DOHH2 (cell line): ENCODE results near the gene PDGFD.

ENCODE experiments used
- H3F3A ChIP-seq: fragments of 200-600 bp; sonication (generic), shearing (Covaris generic); 2 replicates; pipeline ENCODE4 v1.6.0; 2016; ENCODE audit warnings: antibody characterized with exemption, mild to moderate bottlenecking; ENCODE audit not compliant: control insufficient read depth, insufficient read depth
- H3K27ac ChIP-seq: fragments of 200-600 bp; sonication (generic); 2 replicates; pipeline ENCODE4 v1.5.1; 2014; ENCODE audit warnings: low read depth, mild to moderate bottlenecking, low read length, moderate library complexity
- H3K27me3 ChIP-seq: fragments of 200-600 bp; sonication (generic); 2 replicates; pipeline ENCODE4 v1.6.1; 2014; ENCODE audit warnings: mild to moderate bottlenecking, low read length, mixed read lengths; ENCODE audit not compliant: control insufficient read depth
- H3K36me3 ChIP-seq: fragments of 200-600 bp; sonication (generic); 2 replicates; pipeline ENCODE4 v1.6.1; 2014; ENCODE audit warnings: mild to moderate bottlenecking, low read length, moderate library complexity, mixed read lengths; ENCODE audit not compliant: control insufficient read depth
- H3K4me1 ChIP-seq: fragments of 200-600 bp; sonication (generic); 2 replicates; pipeline ENCODE4 v1.6.1; 2014; ENCODE audit warnings: mild to moderate bottlenecking, low read length, mixed read lengths; ENCODE audit not compliant: control insufficient read depth
- H3K4me2 ChIP-seq: fragments of 200-600 bp; sonication (generic); 2 replicates; pipeline ENCODE4 v1.6.0; 2014; ENCODE audit warnings: mild to moderate bottlenecking, low read length, moderate library complexity
- H3K4me3 ChIP-seq: fragments of 200-600 bp; sonication (generic); 2 replicates; pipeline ENCODE4 v1.5.1; 2014; ENCODE audit warnings: mild to moderate bottlenecking, low read length, mixed read lengths
- H3K79me2 ChIP-seq: fragments of 200-600 bp; sonication (generic); 2 replicates; pipeline ENCODE4 v1.6.1; 2014; ENCODE audit warnings: mild to moderate bottlenecking, low read length, mixed read lengths; ENCODE audit not compliant: control insufficient read depth
- H3K9me2 ChIP-seq: fragments of 200-600 bp; sonication (generic); replicated peaks from 2 replicates; pipeline ENCODE4 v1.6.1; 2014; ENCODE audit warnings: mild to moderate bottlenecking, low read length, mixed read lengths; ENCODE audit not compliant: control insufficient read depth
- H3K9me3 ChIP-seq: fragments of 200-600 bp; sonication (generic); 2 replicates; pipeline ENCODE4 v1.6.1; 2014; ENCODE audit warnings: antibody characterized with exemption, low read length, mixed read lengths; ENCODE audit not compliant: control insufficient read depth, insufficient read depth
- H4K20me1 ChIP-seq: fragments of 200-600 bp; sonication (generic); 2 replicates; pipeline ENCODE4 v1.6.0; 2014; ENCODE audit warnings: low read depth, mild to moderate bottlenecking, antibody characterized with exemption, low read length, moderate library complexity; ENCODE audit not compliant: control insufficient read depth, insufficient read depth
- CTCF ChIP-seq: fragments of 200-600 bp; sonication (generic); IDR thresholded peaks from one replicate; pipeline ENCODE4 v1.5.1; 2014; ENCODE audit warnings: antibody characterized with exemption, mild to moderate bottlenecking, low read depth, low read length; ENCODE audit not compliant: poor library complexity, severe bottlenecking
- EZH2phosphoT487 ChIP-seq: fragments of 200-600 bp; sonication (generic); IDR thresholded peaks from 2 replicates; pipeline ENCODE4 v1.6.1; 2017; ENCODE audit warnings: borderline replicate concordance, mild to moderate bottlenecking, antibody characterized with exemption, low read length, moderate library complexity, mixed read lengths

Gene PDGFD

DNA sequence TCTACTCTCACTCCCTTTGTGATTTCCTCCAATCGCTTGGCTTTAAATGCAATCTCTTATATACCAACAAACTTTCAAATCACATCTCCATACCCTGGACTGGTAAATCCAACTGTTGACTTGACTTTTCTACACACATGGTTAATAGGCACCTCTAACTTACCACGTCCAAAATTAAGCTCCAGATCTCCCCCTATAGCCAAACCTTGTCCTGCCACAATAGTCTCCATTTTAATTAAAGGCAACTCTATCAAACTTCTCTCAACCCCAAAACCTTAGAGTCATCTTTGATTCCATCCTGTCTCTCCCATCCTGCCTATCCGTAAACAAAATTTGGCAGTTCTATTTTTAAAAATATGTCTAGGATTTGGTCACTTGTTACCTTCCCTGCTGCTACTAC is 269.3 kb downstream of the PDGFD start:
- H3K9me3 ChIP-seq: no peaks in the 10 kb centered on the region
- no peaks in the 10 kb centered on the region for H4K20me1 ChIP-seq
- no peaks in the 10 kb centered on the region for H3K36me3 ChIP-seq
- H3K4me1 ChIP-seq: peaks cover 58% of the 10 kb centered on the region
- H3K4me2 ChIP-seq: 0 out of 2 replicates have a peak overlapping the region, but pooled peaks have one; percentile 16
- no peaks in the 10 kb centered on the region for H3K27me3 ChIP-seq
- no peaks in the 10 kb centered on the region for H3K79me2 ChIP-seq
- H3K9me2 ChIP-seq: no peaks in the 10 kb centered on the region
- no peak for TF ChIP-seq EZH2phosphoT487
- no peak for TF ChIP-seq CTCF
- no peak overlapping the region for H3K4me3 ChIP-seq
- no peak overlapping the region for H3K27ac ChIP-seq
- H3F3A ChIP-seq: peaks cover 19% of the 10 kb centered on the region

DNA sequence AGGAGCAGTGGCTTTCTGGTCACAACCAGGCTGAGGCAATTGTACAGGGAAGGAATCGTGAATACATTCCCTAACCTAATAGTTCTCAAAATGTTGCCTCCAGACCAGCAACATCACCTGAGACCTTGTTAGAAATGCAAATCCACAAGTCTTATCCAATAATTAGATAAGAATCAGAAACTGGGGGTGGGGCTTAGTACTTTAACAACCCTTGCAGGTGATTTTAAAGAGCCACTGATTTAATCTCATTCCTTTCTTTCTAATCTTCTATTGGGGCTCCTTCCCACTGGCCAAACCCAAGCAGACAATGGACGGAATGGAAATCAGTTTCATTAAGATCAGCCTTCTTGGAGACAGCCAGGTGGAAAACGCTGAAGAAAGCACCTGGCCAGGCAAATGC is 269.9 kb downstream of the PDGFD start:
- Histone ChIP-seq H3K9me2 (no peaks in the 10 kb centered on the region), H3K9me3 (no peaks in the 10 kb centered on the region), H3K4me2 (no peak overlapping the region), H3K4me3 (no peak overlapping the region), H3F3A (peaks cover 19% of the 10 kb centered on the region), H3K79me2 (no peaks in the 10 kb centered on the region), H3K36me3 (no peaks in the 10 kb centered on the region), H3K27me3 (no peaks in the 10 kb centered on the region), H3K27ac (no peak overlapping the region), H3K4me1 (peaks cover 52% of the 10 kb centered on the region), H4K20me1 (no peaks in the 10 kb centered on the region)
- TF ChIP-seq EZH2phosphoT487: no peak

DNA sequence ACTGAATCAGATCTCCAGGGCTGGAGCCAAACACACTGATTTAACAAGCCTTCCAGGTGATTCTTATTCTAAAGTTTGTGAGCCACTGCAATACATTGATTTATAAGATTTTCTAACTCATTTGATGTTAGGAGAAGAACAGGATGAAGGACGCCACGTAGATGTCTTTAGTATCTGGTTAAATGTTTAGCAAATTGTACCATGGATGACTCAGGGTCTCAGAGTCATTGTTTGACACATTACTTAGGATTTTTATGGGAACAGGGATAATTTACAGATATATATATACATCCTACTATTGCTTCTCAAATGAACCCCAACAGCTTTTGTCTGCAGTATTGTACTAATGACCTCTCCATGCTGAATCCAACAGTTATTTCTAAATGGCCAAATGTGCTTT is 270.6 kb downstream of the PDGFD start:
- Histone ChIP-seq H3K36me3 (no peaks in the 10 kb centered on the region), H3K4me1 (peaks cover 51% of the 10 kb centered on the region), H3K9me3 (no peaks in the 10 kb centered on the region), H3K4me3 (no peak overlapping the region), H3F3A (peaks cover 15% of the 10 kb centered on the region), H3K4me2 (no peak overlapping the region), H3K27me3 (no peaks in the 10 kb centered on the region), H3K9me2 (no peaks in the 10 kb centered on the region), H4K20me1 (no peaks in the 10 kb centered on the region), H3K79me2 (no peaks in the 10 kb centered on the region), H3K27ac (no peak overlapping the region)
- no peak for TF ChIP-seq EZH2phosphoT487
- TF ChIP-seq CTCF: no peak

- Histone ChIP-seq H3K36me3 (no peaks in the 10 kb centered on the region), H4K20me1 (no peaks in the 10 kb centered on the region), H3K9me3 (no peaks in the 10 kb centered on the region), H3K27ac (no peak overlapping the region), H3K4me2 (no peak overlapping the region), H3K4me3 (no peak overlapping the region), H3K9me2 (no peaks in the 10 kb centered on the region), H3K4me1 (peaks cover 51% of the 10 kb centered on the region), H3F3A (peaks cover 9% of the 10 kb centered on the region), H3K79me2 (no peaks in the 10 kb centered on the region), H3K27me3 (no peaks in the 10 kb centered on the region)
- TF ChIP-seq EZH2phosphoT487 (no peak), CTCF (no peak)
Measured at GRCh38 chr11:103892603-103893002, 271.3 kb downstream of the PDGFD start.
